Measurements from ENCODE around the gene PPFIBP1.

- TF ChIP-seq EP300 (IDR thresholded peaks at IDR 0.05; ENCODE audit: low read depth) (no peak), CTCF (IDR thresholded peaks at IDR 0.05) (no peak), POLR2AphosphoS5 (IDR thresholded peaks at IDR 0.05) (no peak)
Measured at GRCh38 chr12:27602516-27602915, 78.5 kb downstream of the PPFIBP1 start.
